ENCODE results near the gene GARIN5A. TPM values are rescaled to one million over a fixed set of nuclear protein-coding genes. Genes with fewer than 3 reads are reported as not detected.
A peak's percentile ranks its signal among the peaks of the same experiment; 100 is the strongest.
"Not testable (repeated sequence)": the region's sequence is repeated elsewhere in the genome, so short reads cannot be mapped to it uniquely, and the experiment has no call there.

The GARIN5A gene
- total RNA-seq, 1 experiment from 2014 or later = 0.46 TPM

DNA sequence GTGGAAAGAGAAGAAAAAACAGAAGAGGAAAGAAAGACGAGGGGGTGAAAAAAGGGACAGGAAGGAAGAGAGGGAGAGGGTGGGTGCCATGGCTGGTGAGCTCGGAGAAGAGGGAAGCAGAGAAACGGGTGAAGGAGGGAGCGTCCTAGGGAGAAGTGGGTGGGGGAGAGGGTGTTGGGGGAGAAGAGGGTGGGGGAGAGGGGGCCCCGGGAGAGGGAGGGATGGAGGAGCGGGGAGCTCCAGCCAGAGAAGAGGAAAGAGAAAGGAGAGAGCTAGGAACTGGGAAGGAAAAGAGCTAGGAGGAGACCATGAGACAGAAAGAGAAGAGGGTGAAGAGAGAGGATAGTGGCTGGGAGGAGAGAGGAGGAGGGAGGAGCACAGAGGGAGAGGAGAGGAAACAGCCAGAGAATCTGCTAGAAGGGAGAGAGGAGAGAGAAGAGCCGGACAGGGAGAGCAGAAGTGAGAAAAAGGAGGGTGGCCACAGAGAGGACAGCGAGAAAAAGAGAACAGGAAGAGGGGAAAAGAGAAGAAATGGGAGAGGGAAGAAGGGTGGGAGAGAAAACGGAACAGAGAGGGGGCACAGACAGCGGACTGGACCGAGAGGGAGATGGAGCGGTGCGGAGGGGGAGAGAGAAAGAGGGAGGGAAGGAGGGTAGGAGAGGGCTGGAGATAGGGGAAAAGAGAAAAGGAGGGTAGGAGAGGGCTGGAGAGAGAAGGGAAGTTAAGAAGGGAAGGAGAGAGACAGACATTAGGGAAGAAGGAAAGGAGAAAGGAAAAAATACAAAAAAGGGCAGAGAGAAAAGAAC lies 11.9 kb upstream of the GARIN5A start:
- DNase-seq (ENCODE audit: low read depth) = no peak

DNA sequence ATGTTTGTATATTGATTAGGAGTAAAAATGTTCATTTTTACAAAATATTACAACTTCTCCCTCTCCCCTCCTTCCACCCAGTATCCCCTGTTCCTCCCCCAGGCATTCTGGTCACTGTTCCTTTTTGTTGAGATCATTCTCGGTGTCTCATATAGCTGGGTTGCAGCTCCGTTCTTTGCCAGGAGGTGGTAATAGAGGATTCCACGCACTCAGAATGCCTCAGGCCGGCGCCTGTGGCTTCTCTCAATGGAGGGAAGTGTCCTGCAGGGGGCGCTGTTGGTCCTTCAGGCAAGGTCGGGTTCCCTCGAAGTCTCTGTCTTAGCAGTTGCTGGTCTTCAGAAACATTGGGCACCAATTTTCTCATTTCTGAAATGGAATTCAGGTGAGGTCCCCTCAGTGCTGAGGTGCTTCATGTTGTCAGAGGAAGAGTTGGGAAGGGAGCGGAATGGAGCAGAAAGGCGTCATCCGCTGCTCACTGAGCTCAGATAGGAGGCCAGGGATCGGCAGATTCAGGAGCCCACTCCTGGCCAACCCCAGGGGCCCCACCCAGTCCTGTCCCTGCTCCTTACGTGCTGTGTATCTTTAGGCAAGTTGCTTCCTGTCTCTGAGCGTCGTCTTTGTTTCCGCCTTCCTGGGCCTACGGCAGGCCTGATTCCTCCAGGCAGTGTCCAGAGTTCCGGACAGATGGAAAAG lies 10.3 kb upstream of the GARIN5A start:
- DNase-seq (ENCODE audit: low read depth) = peak; percentile 48

DNA sequence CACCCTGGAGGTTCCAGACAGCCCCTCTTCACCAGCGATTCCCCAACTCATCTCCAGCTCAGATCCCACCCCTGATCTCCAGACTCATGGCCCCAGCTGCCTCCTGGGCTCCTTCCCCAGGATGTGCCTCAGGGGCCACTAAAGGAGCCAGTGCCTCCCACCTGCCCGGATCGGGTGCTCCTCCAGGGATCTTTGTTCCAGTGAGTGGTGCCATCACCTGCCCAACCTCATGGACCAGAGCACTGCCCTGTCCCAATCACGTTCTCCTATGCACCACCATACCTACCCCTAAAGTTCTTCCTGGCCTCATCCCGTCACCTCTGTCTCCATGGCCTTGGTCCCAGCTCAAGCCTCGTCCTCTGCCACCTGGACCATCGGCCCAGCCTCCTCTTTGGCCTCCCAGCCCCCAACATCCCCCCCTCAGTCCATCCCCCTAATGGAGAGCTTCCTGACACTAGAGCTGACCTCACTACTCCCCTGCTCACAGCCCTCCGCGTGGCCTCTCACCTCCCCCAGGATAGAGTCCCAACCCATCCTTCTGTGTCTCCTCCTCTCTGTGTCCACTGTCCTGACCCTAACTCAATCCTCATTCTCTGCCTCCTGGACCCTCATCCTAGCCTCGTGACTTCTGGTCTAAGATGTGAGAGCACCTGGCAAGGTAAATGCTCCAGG lies 8.8 kb upstream of the GARIN5A start:
- DNase-seq (ENCODE audit: low read depth) = no peak

DNA sequence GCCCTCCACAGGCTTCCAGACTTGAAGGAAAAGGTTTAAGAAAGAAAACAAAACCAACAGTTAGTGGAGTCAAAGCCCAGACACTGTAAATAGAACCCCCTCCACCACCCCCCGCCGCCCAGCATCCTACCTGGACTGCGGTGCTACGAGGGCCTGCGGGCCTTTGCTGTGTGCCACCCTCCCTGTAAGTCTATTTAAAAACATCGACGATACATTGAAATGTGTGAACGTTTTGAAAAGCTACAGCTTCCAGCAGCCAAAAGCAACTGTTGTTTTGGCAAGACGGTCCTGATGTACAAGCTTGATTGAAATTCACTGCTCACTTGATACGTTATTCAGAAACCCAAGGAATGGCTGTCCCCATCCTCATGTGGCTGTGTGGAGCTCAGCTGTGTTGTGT lies 6.3 kb upstream of the GARIN5A start:
- DNase-seq (ENCODE audit: low read depth) = no peak

DNA sequence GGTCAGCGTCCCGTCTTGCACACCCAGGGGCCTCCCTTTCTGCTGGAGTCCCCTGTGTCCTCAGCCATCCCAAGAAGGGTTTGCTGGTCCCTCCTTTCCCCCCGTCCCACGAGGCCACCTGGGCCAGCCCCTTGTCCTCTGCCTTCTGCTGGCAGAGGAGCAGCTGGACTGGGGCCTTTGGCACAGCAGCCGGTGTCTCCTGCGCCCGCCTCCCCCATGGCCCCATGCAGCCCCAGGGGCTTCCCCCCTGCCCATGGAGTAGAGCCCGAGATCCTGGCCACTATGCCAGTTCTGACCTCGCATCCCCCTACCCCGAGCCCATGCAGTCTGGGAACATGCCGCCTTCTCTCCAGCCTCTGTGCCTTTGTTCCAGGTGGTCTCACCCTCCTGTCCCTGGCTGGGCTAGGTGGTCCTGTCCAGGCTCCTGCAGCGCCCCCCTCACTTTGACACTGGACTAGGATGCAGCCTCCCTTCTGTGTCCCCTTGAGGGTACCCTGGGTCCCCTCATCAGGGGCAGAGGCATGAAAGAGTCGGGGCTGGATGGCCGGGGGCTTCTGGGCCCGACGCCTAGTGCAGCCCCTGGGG lies 5.7 kb upstream of the GARIN5A start:
- DNase-seq (ENCODE audit: low read depth) = no peak

DNA sequence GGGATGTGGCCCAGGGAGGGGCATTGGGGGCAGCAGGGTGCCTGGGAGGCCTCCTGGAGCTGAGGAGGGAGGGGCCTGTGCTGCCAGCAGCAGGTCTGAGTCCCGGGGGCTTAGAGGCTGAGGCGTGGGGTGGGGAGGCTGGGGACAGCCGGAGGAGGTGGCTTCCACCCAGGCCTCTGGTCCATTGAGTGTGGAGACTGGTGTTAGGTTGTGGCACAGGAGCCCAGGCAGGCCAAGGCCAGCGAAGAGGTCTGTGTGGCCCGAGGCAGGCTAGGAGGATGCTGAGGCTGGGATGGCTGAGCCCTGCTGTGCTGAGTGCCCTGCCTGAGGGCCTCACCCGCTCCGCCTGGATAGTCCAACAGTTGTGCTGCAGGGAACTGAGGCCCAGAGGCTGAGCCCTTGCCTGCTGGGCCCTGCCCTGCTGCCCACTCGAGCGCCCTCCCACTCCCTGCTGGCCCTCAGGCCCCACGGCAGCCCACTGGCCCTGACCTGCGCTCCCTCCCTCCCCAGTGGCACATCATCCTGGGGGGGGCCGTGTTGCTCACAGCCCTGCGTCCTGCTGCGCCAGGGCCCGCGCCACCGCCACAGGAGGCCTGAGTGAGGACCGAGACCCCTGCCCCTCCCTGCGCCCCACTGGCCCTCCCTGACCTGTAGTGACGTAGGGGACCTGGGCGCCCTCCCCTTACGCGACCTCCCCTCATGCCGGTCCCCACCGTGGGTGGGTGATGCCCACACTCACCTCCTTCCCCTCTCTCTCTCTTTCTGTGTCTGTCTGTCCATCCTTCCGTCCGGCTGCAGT lies 4.9 kb upstream of the GARIN5A start:
- no peak for DNase-seq (ENCODE audit: low read depth)

DNA sequence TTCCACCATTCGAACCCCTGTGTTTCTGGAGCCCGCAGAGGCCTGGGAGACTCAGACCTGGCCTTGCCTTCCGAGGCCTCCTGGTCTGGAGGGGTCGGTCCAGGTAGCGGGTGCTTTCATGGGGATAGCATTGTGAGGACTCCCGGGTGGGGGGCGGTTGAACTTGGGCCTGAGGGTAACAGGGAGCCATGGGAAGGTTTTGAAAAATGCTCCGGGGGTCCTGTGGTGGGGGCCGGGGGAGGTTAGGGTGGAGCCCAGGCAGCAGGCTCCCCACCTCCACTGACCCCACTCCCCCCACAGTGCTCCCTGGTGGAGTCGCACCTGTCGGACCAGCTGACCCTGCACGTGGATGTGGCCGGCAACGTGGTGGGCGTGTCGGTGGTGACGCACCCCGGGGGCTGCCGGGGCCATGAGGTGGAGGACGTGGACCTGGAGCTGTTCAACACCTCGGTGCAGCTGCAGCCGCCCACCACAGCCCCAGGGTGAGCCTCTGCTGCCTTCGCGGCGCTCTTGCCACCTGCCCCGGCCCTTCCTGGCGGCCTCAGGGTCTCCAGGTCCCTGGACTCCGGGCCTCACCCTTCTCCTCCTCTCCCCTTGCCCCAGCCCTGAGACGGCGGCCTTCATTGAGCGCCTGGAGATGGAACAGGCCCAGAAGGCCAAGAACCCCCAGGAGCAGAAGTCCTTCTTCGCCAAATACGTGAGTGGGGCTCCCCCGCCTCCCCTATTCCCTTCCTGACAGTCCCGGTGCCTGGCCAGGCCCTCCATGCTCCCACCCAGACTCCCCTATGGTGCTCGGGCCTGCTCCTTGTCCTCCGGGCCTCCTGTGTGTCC lies 3.8 kb upstream of the GARIN5A start:
- DNase-seq (ENCODE audit: low read depth) = no peak

DNA sequence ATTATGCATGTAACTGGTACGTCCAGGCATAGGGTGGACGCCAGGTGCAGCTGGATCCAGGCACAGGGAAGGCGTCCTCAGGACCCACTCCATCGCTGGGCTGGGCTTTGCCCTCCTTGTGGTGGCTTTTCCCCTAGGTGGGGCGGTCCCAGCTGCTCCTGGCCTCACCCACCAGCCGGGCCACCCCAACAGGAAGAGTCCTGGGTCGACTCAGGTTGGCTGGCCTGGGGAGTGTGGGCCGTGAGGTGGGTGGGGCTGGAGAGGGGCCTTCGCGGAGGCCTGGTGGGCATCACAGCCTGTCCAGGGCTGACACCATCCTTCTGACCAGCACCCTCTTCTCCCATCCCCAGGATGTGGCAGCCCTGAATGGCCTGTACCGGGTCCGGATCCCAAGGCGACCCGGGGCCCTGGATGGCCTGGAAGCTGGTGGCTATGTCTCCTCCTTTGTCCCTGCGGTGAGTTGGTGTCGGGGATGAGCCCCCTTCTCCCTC lies 3.2 kb upstream of the GARIN5A start:
- DNase-seq (ENCODE audit: low read depth) = no peak

DNA sequence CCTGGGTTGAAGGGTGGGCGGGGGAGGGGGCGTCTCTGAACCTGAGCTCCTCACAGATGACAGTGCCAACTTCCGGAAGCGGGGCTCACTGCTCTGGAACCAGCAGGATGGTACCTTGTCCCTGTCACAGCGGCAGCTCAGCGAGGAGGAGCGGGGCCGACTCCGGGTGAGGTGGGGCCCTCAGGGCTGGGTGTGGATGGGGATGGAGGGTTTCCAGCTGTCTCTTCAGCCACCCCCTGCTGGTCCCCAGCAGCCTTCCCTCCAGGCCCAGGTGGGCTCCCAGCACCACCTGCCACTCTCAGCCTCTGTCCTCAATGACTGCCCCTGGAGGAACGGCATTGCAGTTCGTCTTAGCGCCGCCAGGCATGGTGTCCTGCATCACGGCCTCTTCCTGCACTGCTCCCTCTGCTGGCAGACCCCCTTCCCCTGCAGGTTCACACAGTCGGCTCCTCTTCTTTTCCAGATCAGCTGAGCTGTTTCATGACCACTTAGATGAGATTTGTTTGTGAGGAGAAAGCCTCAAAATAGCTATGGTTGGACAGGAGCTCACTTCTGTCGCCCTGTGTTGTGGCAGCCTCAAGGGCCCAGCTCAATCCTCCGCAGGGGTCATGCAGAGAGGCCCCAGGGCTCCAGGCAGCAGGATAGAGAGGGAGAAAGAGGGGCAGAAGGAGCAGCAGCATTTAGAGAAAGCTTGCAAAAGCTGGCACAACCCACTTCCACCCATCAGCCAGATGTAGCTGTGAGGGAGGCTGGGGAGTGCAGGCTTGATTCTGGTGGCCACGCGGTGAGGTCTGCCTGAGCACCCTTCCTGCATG lies 2.5 kb upstream of the GARIN5A start:
- DNase-seq (ENCODE audit: low read depth) = peak; percentile 65

DNA sequence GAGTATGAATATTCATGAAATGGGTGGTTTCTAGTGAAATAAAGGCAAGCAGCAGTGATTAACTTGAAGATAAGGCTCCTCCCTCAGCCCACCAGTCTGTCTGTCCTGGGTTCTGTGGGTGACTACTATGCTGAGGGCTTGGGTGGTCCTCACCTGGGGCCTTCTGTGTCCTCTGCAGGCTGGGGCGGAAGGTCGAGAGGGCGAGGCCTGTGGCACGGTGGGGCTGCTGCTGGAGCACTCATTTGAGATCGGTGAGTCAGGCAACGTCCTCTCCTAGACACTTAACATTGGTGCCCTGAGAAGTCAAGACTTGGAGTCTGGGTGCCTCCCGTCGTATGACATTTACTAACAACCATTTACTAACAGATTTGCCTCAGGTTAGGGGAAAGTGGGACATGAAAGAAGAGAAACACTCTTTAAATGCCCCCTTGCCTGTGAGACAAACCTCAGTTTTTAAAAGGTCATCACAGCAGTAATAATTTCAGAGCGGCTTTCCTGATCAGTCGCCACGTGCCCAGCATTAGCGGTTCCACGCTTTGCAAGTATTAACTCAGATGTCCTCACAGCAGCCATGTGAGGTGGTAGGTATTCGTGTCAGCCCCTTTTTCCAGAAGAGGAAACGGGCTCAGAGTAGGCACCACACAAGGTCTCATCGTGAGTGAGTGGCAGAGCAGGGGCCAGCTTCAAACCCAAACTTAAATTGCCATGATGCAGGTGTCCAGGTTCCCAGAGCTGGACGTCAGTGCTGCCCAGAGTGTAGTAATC lies 1.3 kb upstream of the GARIN5A start:
- no peak for DNase-seq (ENCODE audit: low read depth)

DNA sequence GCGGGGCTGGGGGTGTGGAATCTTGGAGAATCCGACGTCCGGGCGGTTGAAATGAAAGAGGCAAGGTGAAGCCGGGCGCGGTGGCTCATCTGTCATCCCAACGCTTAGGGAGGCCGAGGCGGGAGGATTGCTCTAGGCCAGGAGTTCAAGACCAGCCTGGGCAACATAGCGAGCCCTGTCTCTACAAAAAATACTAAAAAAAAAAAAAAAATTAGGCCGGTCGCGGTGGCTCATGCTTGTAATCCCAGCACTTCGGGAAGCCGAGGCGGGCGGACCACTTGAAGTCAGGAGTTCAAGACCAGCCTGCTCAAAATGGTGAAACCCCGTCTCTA lies 225 bp upstream of the GARIN5A start:
- no peak for DNase-seq (ENCODE audit: low read depth)

DNA sequence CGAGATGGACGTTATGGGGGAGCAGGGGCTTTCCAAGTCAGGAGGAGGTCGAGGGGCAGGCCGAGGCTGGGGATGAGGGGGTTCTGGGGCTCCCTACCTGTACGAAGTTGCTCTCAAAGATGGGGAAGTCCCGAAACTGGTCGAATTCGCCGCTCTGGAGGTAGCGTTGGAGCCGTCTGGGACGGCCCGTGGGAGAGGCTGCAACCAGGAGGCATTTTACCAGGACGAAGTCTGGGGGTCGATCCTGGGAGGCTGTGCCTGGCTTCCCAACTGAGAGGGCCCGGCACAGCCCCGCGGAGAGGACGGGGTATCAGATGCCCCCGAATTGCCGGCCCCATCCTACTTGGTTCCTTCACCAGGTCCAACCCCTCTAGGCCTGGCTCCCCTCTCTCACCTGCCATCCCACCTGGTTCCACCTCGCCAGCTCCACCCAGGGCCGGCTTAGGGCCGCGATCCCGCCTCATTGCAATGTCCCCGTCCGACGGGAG lies 868 bp downstream of the GARIN5A start:
- DNase-seq (ENCODE audit: low read depth) = no peak

DNA sequence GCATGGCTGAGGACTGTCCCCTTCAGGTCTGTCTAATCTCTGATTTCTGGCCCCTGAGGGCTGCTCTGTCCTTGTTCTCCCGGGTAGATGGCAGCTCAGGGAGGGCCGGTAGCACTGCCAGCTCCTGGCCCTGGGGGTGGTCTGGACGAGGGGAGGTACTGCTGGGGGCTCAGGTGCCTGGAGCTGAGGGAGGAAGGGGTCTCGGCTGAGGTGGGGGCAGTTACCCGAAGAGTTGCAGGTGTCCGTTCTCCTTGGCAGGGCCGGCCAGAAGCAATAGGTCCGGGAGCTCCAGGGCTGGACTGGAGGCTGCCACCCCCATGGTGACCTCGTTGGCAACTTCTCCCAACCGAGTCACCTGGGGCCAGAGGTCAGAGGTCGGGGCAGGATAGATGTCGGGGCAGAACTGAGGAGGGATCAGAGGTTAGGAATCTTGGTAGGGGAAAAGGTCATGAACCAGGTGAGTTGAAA lies 1.5 kb downstream of the GARIN5A start:
- no peak for DNase-seq (ENCODE audit: low read depth)

DNA sequence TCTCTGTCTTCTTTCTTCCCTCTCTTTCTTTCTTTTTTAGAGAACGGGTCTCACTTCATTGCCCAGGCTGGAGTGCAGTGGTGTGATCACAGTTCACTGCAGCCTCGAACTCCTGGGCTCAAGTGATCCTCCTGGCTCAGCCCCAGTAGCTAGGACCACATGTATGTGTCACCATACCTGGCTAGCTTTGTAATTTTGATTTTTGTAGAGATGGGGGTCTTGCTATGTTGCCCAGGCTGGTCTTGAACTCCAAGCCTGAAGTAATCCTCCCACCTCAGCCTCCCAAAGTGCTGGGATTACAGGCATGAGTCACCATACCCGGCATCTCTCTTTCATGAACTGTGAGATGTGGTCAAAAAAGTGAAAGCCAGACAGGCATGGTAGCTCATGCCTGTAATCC lies 3.3 kb downstream of the GARIN5A start:
- not testable (repeated sequence) for DNase-seq (ENCODE audit: low read depth)

DNA sequence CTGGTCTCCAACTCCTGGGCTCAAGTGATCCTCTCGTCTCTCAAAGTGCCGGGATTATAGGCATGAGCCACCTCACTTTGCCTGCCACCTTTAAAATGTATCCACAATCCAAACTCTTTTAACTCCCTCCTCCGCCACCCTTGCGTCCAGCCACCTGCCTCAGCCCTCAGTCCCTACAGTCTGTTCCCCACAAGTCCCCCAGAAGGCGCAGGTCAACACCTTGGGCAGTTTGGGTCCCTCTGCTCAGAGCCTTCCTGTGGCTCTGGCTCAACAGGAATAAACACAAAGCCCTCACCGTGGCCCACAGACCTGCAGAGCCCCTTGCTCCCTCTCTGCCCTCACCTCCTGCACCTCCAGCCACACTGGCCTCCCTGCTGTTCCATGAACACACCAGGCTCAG lies 7.8 kb downstream of the GARIN5A start:
- no peak for DNase-seq (ENCODE audit: low read depth)

DNA sequence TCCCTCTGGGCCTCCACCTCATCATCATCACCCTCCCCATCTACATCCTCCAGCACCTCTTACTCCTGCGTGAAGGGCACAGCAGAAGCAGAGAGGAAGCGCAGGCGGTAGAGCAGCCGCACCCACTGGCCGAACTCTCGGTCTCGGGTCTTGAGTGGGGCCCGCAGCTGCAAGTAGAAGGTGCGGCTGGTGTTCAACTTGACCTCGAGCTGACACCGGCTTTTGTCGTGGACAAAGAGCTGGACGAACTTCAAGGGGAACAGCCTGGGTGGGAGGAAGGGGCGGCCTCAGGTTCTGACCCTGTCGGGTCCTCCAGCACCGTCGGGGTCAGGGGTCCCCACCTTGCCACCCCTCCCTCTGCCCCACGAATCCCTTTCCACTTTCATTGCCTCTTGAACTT lies 9.1 kb downstream of the GARIN5A start:
- no peak for DNase-seq (ENCODE audit: low read depth)

DNA sequence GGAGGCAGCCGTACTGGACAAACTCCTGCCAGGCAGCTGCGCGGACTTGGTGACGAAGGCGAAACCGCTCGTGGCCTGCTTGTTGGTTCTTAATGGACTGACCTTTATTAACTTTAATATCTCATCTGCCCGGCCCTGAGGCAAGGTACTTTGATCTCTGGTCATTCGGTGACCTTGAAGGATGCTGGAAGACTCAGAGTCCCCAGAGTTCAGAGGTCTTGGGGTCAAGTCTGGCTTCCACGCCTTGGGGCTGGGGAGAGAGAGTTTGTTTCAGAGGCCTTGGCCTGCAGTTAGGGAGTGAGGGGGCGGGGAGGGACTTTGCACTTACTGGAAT lies 10.0 kb downstream of the GARIN5A start:
- no peak for DNase-seq (ENCODE audit: low read depth)

DNA sequence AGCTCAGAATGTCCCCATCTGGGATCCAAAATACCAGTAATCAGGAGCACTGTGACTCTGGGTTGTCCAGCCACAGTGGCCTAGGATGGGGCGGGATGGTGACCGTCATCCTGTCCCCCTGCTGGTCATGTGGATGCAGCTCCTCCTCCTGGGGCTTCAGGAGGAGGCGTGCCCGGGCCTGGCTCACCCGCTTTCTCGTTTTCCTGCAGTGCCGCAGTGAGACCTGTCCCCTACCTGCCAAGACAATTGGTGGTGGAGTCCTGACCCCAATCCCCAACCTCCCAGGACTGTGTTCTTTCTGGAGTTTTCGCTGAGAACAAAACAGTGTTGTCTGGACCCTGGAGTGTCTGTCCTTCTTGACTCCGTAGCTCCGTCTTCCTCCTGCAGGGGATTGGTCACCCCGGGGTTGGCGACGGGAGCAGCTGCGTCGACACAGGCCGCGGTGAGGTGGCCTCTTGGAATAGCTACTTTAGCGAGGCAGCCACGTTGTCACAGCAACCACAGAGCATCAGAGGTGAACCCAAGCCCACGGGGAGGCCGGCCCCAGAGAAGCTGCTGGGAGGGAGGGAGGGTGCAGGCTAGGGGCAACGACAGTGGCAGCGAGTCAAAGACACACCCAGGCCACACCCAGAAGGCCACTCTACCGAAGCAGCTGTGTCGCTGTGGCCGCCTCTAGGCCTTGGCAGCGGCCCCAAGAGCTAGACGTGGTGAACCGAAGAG lies 10.5 kb downstream of the GARIN5A start:
- DNase-seq (ENCODE audit: low read depth) = no peak
